ENCODE results near the gene SLC35F4. TPM values are rescaled to one million over a fixed set of nuclear protein-coding genes. Genes with fewer than 3 reads are reported as not detected.

Gene SLC35F4
- total RNA-seq, 1 experiment from 2014 or later = not detected

GRCh38 chr14:57785058-57785457, 80.8 kb downstream of the SLC35F4 start:
- Histone ChIP-seq H3K9ac (ENCODE audit: low read length) (no peak overlapping the region), H3K4me1 (ENCODE audit: control insufficient read depth in 1 of 2, insufficient read depth in 2 of 2, low read length in 2 of 2) (no peaks in the 10 kb centered on the region), H3K4me2 (ENCODE audit: low read length) (no peak overlapping the region), H4K20me1 (ENCODE audit: insufficient read depth) (no peaks in the 10 kb centered on the region), H3K36me3 (ENCODE audit: control insufficient read depth in 1 of 2, insufficient read depth in 2 of 2, low read length in 2 of 2) (no peaks in the 10 kb centered on the region), H3K9me3 (ENCODE audit: control insufficient read depth in 1 of 2, insufficient read depth in 1 of 2, low read depth in 1 of 2, low read length in 2 of 2) (peaks cover 0 to 6% of the 10 kb centered on the region in 2 experiments; a peak in 2 of 4 replicates), H3K4me3 (replicated peaks in 1 of 2; ENCODE audit: low read depth in 1 of 2, low read length in 2 of 2) (no peak overlapping the region), H3K9me2 (ENCODE audit: insufficient read depth) (no peaks in the 10 kb centered on the region), H3K79me2 (ENCODE audit: insufficient read depth, low read length) (no peaks in the 10 kb centered on the region), H3K27me3 (ENCODE audit: insufficient read depth, low read length) (no peaks in the 10 kb centered on the region), H3K27ac (ENCODE audit: low read depth, low read length) (no peak overlapping the region), H2AFZ (ENCODE audit: low read depth, low read length, poor library complexity, severe bottlenecking) (no peak overlapping the region)
- ATAC-seq (no peak), DNase-seq (ENCODE audit: low read depth, low spot score) (no peak)
- intact Hi-C loops (cut with micrococcal nuclease) = no loop called here
- CTCF ChIA-PET = no interaction called here
- RAD21 ChIA-PET (ENCODE audit: low non-redundant PET in 1 of 2, low total read pairs in 2 of 2, uncharacterized antibody in 2 of 2, unreplicated experiment in 2 of 2) = no interaction called here
- TF ChIP-seq MAX (IDR thresholded peaks at IDR 0.05) (no peak), FOSL1 (IDR thresholded peaks at IDR 0.05; ENCODE audit: low read depth) (no peak), SP1 (IDR thresholded peaks at IDR 0.05; ENCODE audit: low read depth) (no peak), POLR2AphosphoS5 (IDR thresholded peaks at IDR 0.05; ENCODE audit: low read depth, low read length) (no peak), JUND (IDR thresholded peaks at IDR 0.05) (no peak), SRF (IDR thresholded peaks at IDR 0.05; ENCODE audit: low read depth) (no peak), TCF7L2 (IDR thresholded peaks at IDR 0.05; ENCODE audit: borderline replicate concordance, extremely low read depth, insufficient read depth, insufficient read length) (no peak), CBX3 (IDR thresholded peaks at IDR 0.05; ENCODE audit: low read depth) (no peak), YY1 (IDR thresholded peaks at IDR 0.05; ENCODE audit: extremely low read depth, insufficient replicate concordance, low read depth, low read length) (no peak), CEBPB (IDR thresholded peaks at IDR 0.05; ENCODE audit: low read depth) (no peak), CTCF (IDR thresholded peaks at IDR 0.05 in 2 of 3, conservative IDR thresholded peaks at IDR 0.05 in 1 of 3; ENCODE audit: borderline replicate concordance in 1 of 3, insufficient read depth in 1 of 3, low read depth in 2 of 3, low read length in 2 of 3) (no peak), EZH2 (IDR thresholded peaks at IDR 0.05) (no peak), ZBTB33 (IDR thresholded peaks at IDR 0.05; ENCODE audit: extremely low read depth, insufficient replicate concordance, low read length) (no peak), EZH2phosphoT487 (IDR thresholded peaks at IDR 0.05; ENCODE audit: borderline replicate concordance) (no peak), EGR1 (IDR thresholded peaks at IDR 0.05; ENCODE audit: low read depth) (no peak), ELF1 (IDR thresholded peaks at IDR 0.05; ENCODE audit: borderline replicate concordance, low read depth) (no peak), REST (IDR thresholded peaks at IDR 0.05; ENCODE audit: low read depth) (no peak), ATF3 (IDR thresholded peaks at IDR 0.05) (no peak), ZFX (IDR thresholded peaks at IDR 0.05) (no peak)
- POLR2A ChIA-PET = no interaction called here
- BruUV-seq (replicated peaks) = no TSS peak
